ENCODE results near the gene ACTL7B.

GRCh38 chr9:108831496-108832178 lies 24.1 kb downstream of the ACTL7B start:
- TF ChIP-seq YBX1 (IDR thresholded peaks at IDR 0.05) (no peak), CTCF (IDR thresholded peaks at IDR 0.05 in 2 of 3, conservative IDR thresholded peaks at IDR 0.05 in 1 of 3; ENCODE audit: control insufficient read depth in 2 of 3, extremely low read depth in 1 of 3, insufficient read depth in 1 of 3, low read depth in 3 of 3, low read length in 3 of 3) (no peak), TAF1 (IDR thresholded peaks at IDR 0.05; ENCODE audit: borderline replicate concordance, low read depth, low read length) (no peak), ZNF687 (IDR thresholded peaks at IDR 0.05) (no peak), MAX (IDR thresholded peaks at IDR 0.05; ENCODE audit: low read depth, low read length) (no peak)
